Activated naive CD4-positive, alpha-beta T cell treated with Interleukin-2 at 50 U/mL for 16 hours (primary cell): Measurements from ENCODE around the gene HOXA9.

ENCODE experiments used
- DNase-seq: peaks from one replicate; pipeline ENCODE4 v3.0.0-alpha.2; 2020

Gene HOXA9

GRCh38 chr7:27200761-27201579 lies 35.6 kb upstream of the HOXA9 start:
- no peak for DNase-seq

- no peak for DNase-seq
These were observed 34.8 kb upstream of the HOXA9 start, which contains the start of gene HOXA13 for GRCh38 chr7:27199849-27200760. Gene HOXA13, minus strand, starts transcription at chr7:27200091. Its CDS starts 14 bp downstream, at chr7:27200077.

GRCh38 chr7:27198871-27199801 lies 33.8 kb upstream of the HOXA9 start:
- no peak for DNase-seq

GRCh38 chr7:27198138-27198841 lies 33.0 kb upstream of the HOXA9 start:
- DNase-seq = no peak

- DNase-seq = no peak
These were observed 32.1 kb upstream of the HOXA9 start for GRCh38 chr7:27197137-27198042.

GRCh38 chr7:27196287-27196767 lies 31.0 kb upstream of the HOXA9 start:
- DNase-seq = peak; percentile 86

GRCh38 chr7:27194686-27195379 lies 29.5 kb upstream of the HOXA9 start:
- no peak for DNase-seq

- DNase-seq = no peak
These were observed 28.6 kb upstream of the HOXA9 start for GRCh38 chr7:27194002-27194352.

GRCh38 chr7:27193335-27194001 lies 28.1 kb upstream of the HOXA9 start:
- no peak for DNase-seq

GRCh38 chr7:27192546-27193334 lies 27.4 kb upstream of the HOXA9 start:
- DNase-seq = no peak

- no peak for DNase-seq
These were observed 26.7 kb upstream of the HOXA9 start for GRCh38 chr7:27191833-27192545.

- DNase-seq = no peak
These were observed 25.9 kb upstream of the HOXA9 start for GRCh38 chr7:27191161-27191731.

GRCh38 chr7:27189997-27190748 lies 24.8 kb upstream of the HOXA9 start:
- DNase-seq = no peak

- no peak for DNase-seq
These were observed 24.1 kb upstream of the HOXA9 start for GRCh38 chr7:27189295-27189996.

- no peak for DNase-seq
These were observed 23.3 kb upstream of the HOXA9 start for GRCh38 chr7:27188386-27189294.
